H1 (cell line): ENCODE results near the gene HMGA1.
A peak's percentile ranks its signal among the peaks of the same experiment; 100 is the strongest.

Experiments
- ATF2 ChIP-seq: IDR thresholded peaks from 2 replicates; pipeline ENCODE4 v1.6.1; 2012; ENCODE audit warnings: low read length, inconsistent platforms
- CTCF ChIP-seq, 3 experiments: IDR thresholded peaks; 1 replicate in 2 of 3; 2 replicates in 1 of 3; pipeline versions ENCODE4 v1.5.1 to v1.6.1; 2011; ENCODE audit warnings: low read length in 3 of 3, mild to moderate bottlenecking in 3 of 3, inconsistent platforms in 2 of 3, low read depth in 1 of 3, moderate library complexity in 1 of 3; ENCODE audit not compliant: insufficient read depth in 1 of 3; ENCODE audit errors: control extremely low read depth in 1 of 3
- EGR1 ChIP-seq: IDR thresholded peaks from 2 replicates; pipeline ENCODE4 v1.6.1; 2011; ENCODE audit warnings: low read depth, low read length, borderline replicate concordance
- EZH2 ChIP-seq: fragments of 200-600 bp; sonication (generic); IDR thresholded peaks from 2 replicates; pipeline ENCODE4 v1.7.1; 2012; ENCODE audit warnings: low read depth, mild to moderate bottlenecking, moderate library complexity, low read length, inconsistent platforms; ENCODE audit not compliant: severe bottlenecking
- FOSL1 ChIP-seq: IDR thresholded peaks from 2 replicates; pipeline ENCODE4 v1.6.1; 2011; ENCODE audit warnings: mild to moderate bottlenecking, low read depth, low read length, moderate library complexity; ENCODE audit not compliant: insufficient read depth
- HDAC2 ChIP-seq, 2 experiments: fragments of 300-600 bp in 1 of 2; sonication (generic) in 1 of 2; IDR thresholded peaks; 2 replicates each; pipeline ENCODE4 v1.6.1; 2011 to 2012; ENCODE audit warnings: low read depth in 2 of 2, low read length in 2 of 2, mild to moderate bottlenecking in 2 of 2, moderate library complexity in 2 of 2, borderline replicate concordance in 1 of 2, inconsistent platforms in 1 of 2
- MAX ChIP-seq: IDR thresholded peaks from 2 replicates; pipeline ENCODE4 v1.6.1; 2012; ENCODE audit warnings: inconsistent platforms
- POLR2A ChIP-seq, 2 experiments: IDR thresholded peaks; 1 replicate in 1 of 2; 2 replicates in 1 of 2; pipeline ENCODE4 v1.6.1; 2011; ENCODE audit warnings: low read depth in 2 of 2, low read length in 2 of 2, mild to moderate bottlenecking in 2 of 2; ENCODE audit errors: control extremely low read depth in 1 of 2
- SIN3A ChIP-seq, 2 experiments: IDR thresholded peaks in 1 of 2; conservative IDR thresholded peaks in 1 of 2; 2 replicates each; pipeline ENCODE4 v1.6.1; 2011 to 2012; ENCODE audit warnings: low read length in 2 of 2, improper control_type of control experiment in 1 of 2, low read depth in 1 of 2, mild to moderate bottlenecking in 1 of 2
- SUZ12 ChIP-seq: fragments of 200-600 bp; sonication (generic); IDR thresholded peaks from 2 replicates; pipeline ENCODE4 v1.6.1; 2012; ENCODE audit warnings: mild to moderate bottlenecking, inconsistent platforms, low read length, moderate library complexity, mixed read lengths
- TAF1 ChIP-seq: IDR thresholded peaks from 2 replicates; pipeline ENCODE4 v1.6.1; 2011; ENCODE audit warnings: mild to moderate bottlenecking, low read depth, low read length
- YY1 ChIP-seq: IDR thresholded peaks from 2 replicates; pipeline ENCODE4 v1.6.1; 2011; ENCODE audit warnings: low read depth, mild to moderate bottlenecking, low read length
- ZNF274 ChIP-seq: IDR thresholded peaks from 2 replicates; pipeline ENCODE4 v1.7.0; 2012; ENCODE audit warnings: low read length, borderline replicate concordance; ENCODE audit errors: extremely low read depth

GRCh38 chr6:34243901-34244884 lies 7.5 kb downstream of the HMGA1 start:
- TF ChIP-seq ATF2 (no peak), EZH2 (no peak), CTCF (IDR thresholded peaks at IDR 0.05; ENCODE audit: control extremely low read depth in 1 of 3, insufficient read depth in 1 of 3, low read depth in 1 of 3, low read length in 3 of 3) (peak in 2 of 3 experiments; percentile 27 to 59; a peak in 2 of 4 replicates), FOSL1 (no peak), POLR2A (IDR thresholded peaks at IDR 0.05; ENCODE audit: control extremely low read depth in 1 of 2, low read depth in 2 of 2, low read length in 2 of 2) (peak in 1 of 2 experiments; percentile 42; a peak in 2 of 3 replicates), EGR1 (no peak), TAF1 (no peak), MAX (no peak), HDAC2 (IDR thresholded peaks at IDR 0.05; ENCODE audit: borderline replicate concordance in 1 of 2, low read depth in 2 of 2, low read length in 2 of 2) (no peak), YY1 (no peak), ZNF274 (no peak), SIN3A (conservative IDR thresholded peaks at IDR 0.05 in 1 of 2, IDR thresholded peaks at IDR 0.05 in 1 of 2; ENCODE audit: low read depth in 1 of 2, low read length in 2 of 2) (no peak), SUZ12 (no peak)
